ENCODE results near the gene SMC3. TPM values are rescaled to one million over a fixed set of nuclear protein-coding genes. Genes with fewer than 3 reads are reported as not detected.
"Not testable (repeated sequence)": the region's sequence is repeated elsewhere in the genome, so short reads cannot be mapped to it uniquely, and the experiment has no call there.

Gene SMC3
- polyA plus RNA-seq = 70.1 TPM

GRCh38 chr10:110567201-110568054 is at the start of gene SMC3:
SMC3 (plus strand) TSS chr10:110567695; CDS start chr10:110567817, 122 bp downstream.
- H3K27me3 Mint-ChIP-seq = peaks cover 3% of the 10 kb centered on the region
- H3K9me3 Mint-ChIP-seq = no peaks in the 10 kb centered on the region
- peak within 1 kb of the TSS; percentile 89 to 100 (median 98) for H3K4me3 Mint-ChIP-seq
- H3K27ac Mint-ChIP-seq = peak within 1 kb of the TSS; percentile 96 to 98 (median 97)
- H3K36me3 Mint-ChIP-seq = peaks cover 3% of the 10 kb centered on the region
- H3K4me1 Mint-ChIP-seq = peaks cover 23 to 40% (median 26%) of the 10 kb centered on the region in 3 donors

- Mint-ChIP-seq H3K9me3 (no peaks in the 10 kb centered on the region), H3K4me3 (no peak overlapping the region), H3K27ac (no peak overlapping the region), H3K4me1 (peaks cover 0 to 2% (median 1%) of the 10 kb centered on the region in 3 donors), H3K36me3 (no peaks in the 10 kb centered on the region), H3K27me3 (peaks cover 2% of the 10 kb centered on the region)
Measured at GRCh38 chr10:110522365-110522988, 45.0 kb upstream of the SMC3 start.

GRCh38 chr10:110523736-110524135 is 43.8 kb upstream of the SMC3 start:
- Mint-ChIP-seq H3K4me1 (peaks cover 2 to 6% (median 4%) of the 10 kb centered on the region in 3 donors), H3K36me3 (no peaks in the 10 kb centered on the region), H3K9me3 (no peaks in the 10 kb centered on the region), H3K27me3 (peaks cover 3% of the 10 kb centered on the region), H3K4me3 (no peak overlapping the region), H3K27ac (no peak overlapping the region)

- no peak overlapping the region for H3K4me3 Mint-ChIP-seq
- peaks cover 5% of the 10 kb centered on the region for H3K27me3 Mint-ChIP-seq
- H3K27ac Mint-ChIP-seq = no peak overlapping the region
- H3K4me1 Mint-ChIP-seq = peaks cover 6 to 10% (median 9%) of the 10 kb centered on the region in 3 donors
- no peaks in the 10 kb centered on the region for H3K36me3 Mint-ChIP-seq
- no peaks in the 10 kb centered on the region for H3K9me3 Mint-ChIP-seq
Measured at GRCh38 chr10:110524179-110524858, 43.2 kb upstream of the SMC3 start.

- no peak overlapping the region for H3K27ac Mint-ChIP-seq
- peaks cover 8 to 12% (median 10%) of the 10 kb centered on the region in 3 donors for H3K4me1 Mint-ChIP-seq
Measured at GRCh38 chr10:110524859-110525232, 42.6 kb upstream of the SMC3 start.

GRCh38 chr10:110525349-110526260 is 41.9 kb upstream of the SMC3 start:
- no peaks in the 10 kb centered on the region for H3K9me3 Mint-ChIP-seq
- H3K27me3 Mint-ChIP-seq = peaks cover 9% of the 10 kb centered on the region
- peak overlapping the region in 1 of 4 donors; percentile 54 for H3K4me3 Mint-ChIP-seq
- H3K27ac Mint-ChIP-seq = no peak overlapping the region
- no peaks in the 10 kb centered on the region for H3K36me3 Mint-ChIP-seq
- H3K4me1 Mint-ChIP-seq = peaks cover 8 to 12% (median 10%) of the 10 kb centered on the region in 3 donors

More at GRCh38 chr10:110524859-110525232, 42.6 kb upstream of the SMC3 start:
- Mint-ChIP-seq H3K9me3 (no peaks in the 10 kb centered on the region), H3K36me3 (no peaks in the 10 kb centered on the region), H3K27me3 (peaks cover 9% of the 10 kb centered on the region), H3K4me3 (no peak overlapping the region)

GRCh38 chr10:110527731-110528171 is 39.7 kb upstream of the SMC3 start:
- H3K27me3 Mint-ChIP-seq = peaks cover 13% of the 10 kb centered on the region
- H3K9me3 Mint-ChIP-seq = no peaks in the 10 kb centered on the region
- no peaks in the 10 kb centered on the region for H3K36me3 Mint-ChIP-seq
- H3K27ac Mint-ChIP-seq = no peak overlapping the region
- no peak overlapping the region for H3K4me3 Mint-ChIP-seq
- H3K4me1 Mint-ChIP-seq = peaks cover 8 to 14% (median 12%) of the 10 kb centered on the region in 3 donors

- Mint-ChIP-seq H3K4me3 (peak overlapping the region in 1 of 4 donors; percentile 41), H3K27ac (peak overlapping the region in 1 of 3 donors; percentile 73), H3K27me3 (peaks cover 13% of the 10 kb centered on the region), H3K36me3 (no peaks in the 10 kb centered on the region), H3K4me1 (peaks cover 8 to 14% (median 12%) of the 10 kb centered on the region in 3 donors), H3K9me3 (no peaks in the 10 kb centered on the region)
Measured at GRCh38 chr10:110528224-110528996, 39.1 kb upstream of the SMC3 start.

- H3K36me3 Mint-ChIP-seq, H3K9me3 Mint-ChIP-seq: not testable (repeated sequence)
- H3K27ac Mint-ChIP-seq = peak overlapping the region in 1 of 3 donors; percentile 73
- H3K4me1 Mint-ChIP-seq = peaks cover 8 to 14% (median 12%) of the 10 kb centered on the region in 3 donors
- peaks cover 13% of the 10 kb centered on the region for H3K27me3 Mint-ChIP-seq
- peak overlapping the region in 2 of 4 donors; percentile 12 to 41 for H3K4me3 Mint-ChIP-seq
Measured at GRCh38 chr10:110528997-110529524, 38.4 kb upstream of the SMC3 start.

GRCh38 chr10:110529596-110530011 is 37.9 kb upstream of the SMC3 start:
- H3K4me1 Mint-ChIP-seq = peaks cover 10 to 14% (median 14%) of the 10 kb centered on the region in 3 donors
- H3K27ac Mint-ChIP-seq = no peak overlapping the region
- peak overlapping the region in 2 of 4 donors; percentile 30 to 79 for H3K4me3 Mint-ChIP-seq
- H3K27me3 Mint-ChIP-seq = peaks cover 12% of the 10 kb centered on the region
- no peaks in the 10 kb centered on the region for H3K9me3 Mint-ChIP-seq
- H3K36me3 Mint-ChIP-seq = no peaks in the 10 kb centered on the region

GRCh38 chr10:110530131-110530831 is 37.2 kb upstream of the SMC3 start:
- H3K4me1 Mint-ChIP-seq = peaks cover 11 to 14% (median 14%) of the 10 kb centered on the region in 3 donors
- H3K27me3 Mint-ChIP-seq = peaks cover 12% of the 10 kb centered on the region
- no peaks in the 10 kb centered on the region for H3K9me3 Mint-ChIP-seq
- H3K27ac Mint-ChIP-seq = no peak overlapping the region
- peak overlapping the region in 1 of 4 donors; percentile 49 for H3K4me3 Mint-ChIP-seq
- H3K36me3 Mint-ChIP-seq = no peaks in the 10 kb centered on the region

- no peak overlapping the region for H3K4me3 Mint-ChIP-seq
- no peak overlapping the region for H3K27ac Mint-ChIP-seq
- no peaks in the 10 kb centered on the region for H3K9me3 Mint-ChIP-seq
- H3K27me3 Mint-ChIP-seq = peaks cover 12% of the 10 kb centered on the region
- peaks cover 22 to 26% (median 23%) of the 10 kb centered on the region in 3 donors for H3K4me1 Mint-ChIP-seq
- no peaks in the 10 kb centered on the region for H3K36me3 Mint-ChIP-seq
Measured at GRCh38 chr10:110531687-110532086, 35.8 kb upstream of the SMC3 start.

- Mint-ChIP-seq H3K27ac (peak overlapping the region in 1 of 3 donors; percentile 40), H3K27me3 (peaks cover 12% of the 10 kb centered on the region), H3K4me1 (peaks cover 25 to 27% (median 26%) of the 10 kb centered on the region in 3 donors)
- not testable (repeated sequence) for H3K4me3 Mint-ChIP-seq, H3K9me3 Mint-ChIP-seq, H3K36me3 Mint-ChIP-seq
Measured at GRCh38 chr10:110532628-110533027, 34.9 kb upstream of the SMC3 start.
